Ovary (tissue), 3 donors: Measurements from ENCODE around the gene NCBP2.

Experiments used
- CTCF ChIP-seq, 3 donors: fragments of 450-650 bp in 2 of 3; fragments of 200-600 bp in 1 of 3; IDR thresholded peaks; one replicate each; pipeline versions ENCODE4 v1.5.1 to v1.8.0; 2016 to 2022; ENCODE audit warnings: antibody characterized with exemption in 3 of 3, mild to moderate bottlenecking in 1 of 3
- EP300 ChIP-seq: sonication (generic); formaldehyde crosslinking; IDR thresholded peaks from one replicate; pipeline ENCODE4 v1.6.1; 2017; ENCODE audit warnings: antibody characterized with exemption
- POLR2A ChIP-seq: fragments of 450-650 bp; IDR thresholded peaks from one replicate; pipeline ENCODE4 v1.6.1; 2017; ENCODE audit warnings: antibody characterized with exemption, mild to moderate bottlenecking, moderate library complexity
- donor health status: DM: no; HTN: no; CAD: no.

DNA sequence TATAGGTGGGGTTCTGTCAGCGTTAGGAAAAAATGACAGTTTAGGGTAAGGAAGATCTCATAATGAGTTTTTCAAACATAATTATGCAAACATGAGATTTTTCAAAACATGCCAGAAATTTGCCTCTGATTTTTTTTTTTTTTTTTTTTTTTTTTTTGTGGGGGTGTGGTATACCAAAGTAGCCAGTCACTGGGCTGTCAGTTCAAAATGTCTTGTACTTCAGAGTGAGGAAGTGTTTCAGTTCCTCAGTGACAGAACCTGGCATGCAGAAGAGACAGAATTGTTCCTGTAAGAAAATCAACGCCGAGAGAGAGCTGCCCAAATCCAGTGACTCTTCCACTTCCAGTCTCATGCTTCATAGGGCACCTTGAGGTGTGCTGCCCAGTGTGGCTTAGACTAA is 9.7 kb downstream of the NCBP2 start:
- TF ChIP-seq CTCF (IDR thresholded peaks at IDR 0.05) = no peak
- no peak for TF ChIP-seq POLR2A
- no peak for TF ChIP-seq EP300
